Colonic mucosa (tissue), 4 donors: ENCODE results near the gene FXYD5. TPM values are rescaled to one million over a fixed set of nuclear protein-coding genes. Genes with fewer than 3 reads are reported as not detected.
"Not testable (repeated sequence)": the region's sequence is repeated elsewhere in the genome, so short reads cannot be mapped to it uniquely, and the experiment has no call there.

ENCODE experiments used
- DNase-seq: peaks from one replicate; pipeline ENCODE4 v3.0.0-alpha.2; 2020
- H3K27ac ChIP-seq: fragments of 200-600 bp; one replicate; pipeline ENCODE4 v1.8.0; 2021
- H3K27me3 ChIP-seq: fragments of 200-600 bp; one replicate; pipeline ENCODE4 v1.8.0; 2021
- H3K36me3 ChIP-seq: fragments of 200-600 bp; one replicate; pipeline ENCODE4 v1.8.0; 2021
- H3K4me1 ChIP-seq: fragments of 200-600 bp; one replicate; pipeline ENCODE4 v1.8.0; 2021; ENCODE audit warnings: mild to moderate bottlenecking
- H3K4me3 ChIP-seq: fragments of 200-600 bp; one replicate; pipeline ENCODE4 v1.8.0; 2021
- H3K9ac ChIP-seq, 2 donors: one replicate each; pipeline ENCODE4 v1.7.0; 2013; ENCODE audit warnings: control low read depth in 2 of 2, low read depth in 2 of 2, low read length in 2 of 2
- H3K9me3 ChIP-seq: fragments of 200-600 bp; one replicate; pipeline ENCODE4 v1.8.0; 2021
- intact Hi-C: fragments of 100-400 bp; cut with DNase I; formaldehyde crosslinking; loops from one replicate; pipeline ENCODE4 v1.14.1; 2022
- total RNA-seq, 2 donors: library from RNA; stranded (reverse); fragmentation: NEBNext Ultra II Directional in 1 of 2; extraction: Animal tissue kit (Norgen Biotek cat#: 25700) in 1 of 2; gene quantifications; one replicate each; pipeline ENCODE4 v1.2.1, GENCODE V29; 2021
- TF ChIP-seq, protein P1 (sequence below): fragments of 200-600 bp; IDR thresholded peaks from one replicate; pipeline ENCODE4 v1.8.0; 2022; ENCODE audit warnings: antibody characterized with exemption, mild to moderate bottlenecking
- donor health status: healthy.
- donor health status: DM: no; HTN: no; CAD: no.
- donor health status: DM: no; HTN: no; CAD: no.

The FXYD5 gene
- total RNA-seq, 2 donors from 2014 or later: 20.3 to 23.6 TPM

DNA sequence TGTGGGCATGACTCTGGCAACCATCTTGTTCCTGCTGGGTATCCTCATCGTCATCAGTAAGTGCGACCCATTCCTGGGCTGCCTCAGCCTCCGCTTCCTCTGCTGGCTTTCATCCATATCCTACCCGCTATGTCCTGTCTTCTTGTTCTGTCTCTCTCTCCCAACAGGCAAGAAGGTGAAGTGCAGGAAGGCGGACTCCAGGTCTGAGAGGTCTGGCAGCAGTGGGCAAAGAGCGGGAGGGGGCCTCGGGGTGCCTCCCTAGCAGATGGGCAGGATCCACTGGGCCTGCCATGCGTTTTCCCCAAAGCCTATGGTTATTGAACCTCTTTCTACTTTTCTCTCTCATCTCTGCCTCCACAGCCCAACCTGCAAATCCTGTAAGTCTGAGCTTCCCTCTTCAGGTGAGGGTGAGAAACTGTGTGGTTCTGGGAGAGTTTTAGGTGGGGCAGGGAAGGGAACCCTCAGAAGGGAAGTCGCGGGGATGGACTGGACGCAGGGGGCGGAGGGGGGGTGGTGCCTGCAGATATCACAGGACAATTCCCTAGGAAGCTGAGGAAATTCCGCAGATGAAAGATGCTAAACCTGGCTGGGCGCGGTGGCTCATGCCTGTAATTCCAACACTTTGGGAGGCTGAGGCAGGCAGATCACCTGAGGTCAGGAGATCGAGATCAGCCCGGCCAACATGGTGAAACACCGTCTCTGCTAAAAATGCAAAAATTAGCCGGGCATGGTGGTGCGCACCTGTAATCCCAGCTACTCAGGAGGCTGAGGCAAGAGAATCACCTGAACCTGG, 3.1 kb upstream of the FXYD5 start:
- TF ChIP-seq, protein P1, sequence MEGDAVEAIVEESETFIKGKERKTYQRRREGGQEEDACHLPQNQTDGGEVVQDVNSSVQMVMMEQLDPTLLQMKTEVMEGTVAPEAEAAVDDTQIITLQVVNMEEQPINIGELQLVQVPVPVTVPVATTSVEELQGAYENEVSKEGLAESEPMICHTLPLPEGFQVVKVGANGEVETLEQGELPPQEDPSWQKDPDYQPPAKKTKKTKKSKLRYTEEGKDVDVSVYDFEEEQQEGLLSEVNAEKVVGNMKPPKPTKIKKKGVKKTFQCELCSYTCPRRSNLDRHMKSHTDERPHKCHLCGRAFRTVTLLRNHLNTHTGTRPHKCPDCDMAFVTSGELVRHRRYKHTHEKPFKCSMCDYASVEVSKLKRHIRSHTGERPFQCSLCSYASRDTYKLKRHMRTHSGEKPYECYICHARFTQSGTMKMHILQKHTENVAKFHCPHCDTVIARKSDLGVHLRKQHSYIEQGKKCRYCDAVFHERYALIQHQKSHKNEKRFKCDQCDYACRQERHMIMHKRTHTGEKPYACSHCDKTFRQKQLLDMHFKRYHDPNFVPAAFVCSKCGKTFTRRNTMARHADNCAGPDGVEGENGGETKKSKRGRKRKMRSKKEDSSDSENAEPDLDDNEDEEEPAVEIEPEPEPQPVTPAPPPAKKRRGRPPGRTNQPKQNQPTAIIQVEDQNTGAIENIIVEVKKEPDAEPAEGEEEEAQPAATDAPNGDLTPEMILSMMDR: no peak
- intact Hi-C loops: no loop called here
- Histone ChIP-seq H3K9me3 (no peaks in the 10 kb centered on the region), H3K4me1 (no peaks in the 10 kb centered on the region), H3K27me3 (peaks cover 13% of the 10 kb centered on the region), H3K4me3 (no peak overlapping the region), H3K9ac (no peak overlapping the region), H3K36me3 (no peaks in the 10 kb centered on the region), H3K27ac (no peak overlapping the region)
- no peak for DNase-seq

GRCh38 chr19:35153129-35153522, 1.4 kb upstream of the FXYD5 start:
- H3K27ac ChIP-seq, H3K9ac ChIP-seq, DNase-seq, H3K4me3 ChIP-seq, H3K9me3 ChIP-seq, H3K36me3 ChIP-seq, intact Hi-C loops, H3K4me1 ChIP-seq: not testable (repeated sequence)
- peaks cover 13% of the 10 kb centered on the region for H3K27me3 ChIP-seq

DNA sequence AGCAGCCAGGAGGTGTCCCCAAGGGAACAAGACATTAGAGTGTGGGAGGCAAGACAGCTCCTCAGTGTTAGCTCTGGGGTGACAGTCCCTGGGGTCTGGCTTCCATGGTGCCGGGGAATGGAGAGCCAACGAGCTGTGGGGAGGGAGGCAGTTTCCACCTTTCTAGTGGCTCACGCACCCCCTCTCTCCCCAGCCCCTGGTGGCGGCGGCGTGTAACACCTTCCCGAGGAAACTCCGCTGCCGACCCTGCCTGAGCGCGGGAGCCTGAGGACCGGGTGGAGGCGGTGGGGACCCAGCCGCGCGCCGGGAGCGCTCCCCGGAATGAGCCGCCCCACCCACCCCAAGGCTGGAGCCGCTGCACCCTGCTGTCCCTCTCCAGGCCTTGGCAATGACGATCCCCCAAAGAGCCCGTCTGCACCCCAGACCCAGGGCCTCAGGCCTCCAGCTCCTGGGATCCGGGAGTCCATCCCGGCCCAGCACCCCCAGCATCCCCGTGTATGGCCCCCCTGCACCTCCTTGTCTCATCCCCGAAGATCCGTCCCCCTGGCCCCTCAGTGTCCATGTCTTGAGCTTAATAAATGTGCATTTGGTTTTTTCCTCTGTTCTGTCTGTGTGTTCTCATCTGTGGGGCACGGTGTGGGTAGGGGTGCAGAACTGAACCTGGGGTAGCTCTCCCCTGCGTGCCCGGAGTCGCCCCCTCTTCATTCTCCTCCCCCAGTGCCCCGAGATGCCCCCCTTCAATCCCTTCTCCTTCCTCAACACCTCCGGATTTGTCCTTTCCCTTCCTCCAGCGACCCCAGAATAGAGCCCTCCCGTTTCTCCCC, 622 bp upstream of the FXYD5 start:
- H3K36me3 ChIP-seq: no peaks in the 10 kb centered on the region
- H3K4me3 ChIP-seq: peak overlapping the region; percentile 57
- H3K9ac ChIP-seq: peak overlapping the region; percentile 48 to 67
- intact Hi-C loops: no loop called here
- peak; percentile 50 for DNase-seq
- no peaks in the 10 kb centered on the region for H3K4me1 ChIP-seq
- H3K9me3 ChIP-seq: no peaks in the 10 kb centered on the region
- TF ChIP-seq, protein P1: peak; percentile 39
- no peak overlapping the region for H3K27ac ChIP-seq
- H3K27me3 ChIP-seq: peaks cover 13% of the 10 kb centered on the region

- no peaks in the 10 kb centered on the region for H3K4me1 ChIP-seq
- DNase-seq: no peak
- peak overlapping the region; percentile 57 for H3K4me3 ChIP-seq
- no peaks in the 10 kb centered on the region for H3K36me3 ChIP-seq
- intact Hi-C loops: no loop called here
- TF ChIP-seq, protein P1: no peak
- peak overlapping the region; percentile 53 for H3K27ac ChIP-seq
- H3K9me3 ChIP-seq: no peaks in the 10 kb centered on the region
- H3K27me3 ChIP-seq: peaks cover 13% of the 10 kb centered on the region
- H3K9ac ChIP-seq: peak overlapping the region; percentile 48 to 74
Measured at GRCh38 chr19:35155441-35155840, 906 bp downstream of the FXYD5 start.

- Histone ChIP-seq H3K27ac (no peak overlapping the region), H3K9ac (peak overlapping the region in 1 of 2 donors; percentile 74)
- intact Hi-C loops: no loop called here
Measured at GRCh38 chr19:35155981-35156672, 1.6 kb downstream of the FXYD5 start.

More at GRCh38 chr19:35155981-35156672, 1.6 kb downstream of the FXYD5 start:
- H3K9me3 ChIP-seq: no peaks in the 10 kb centered on the region
- H3K36me3 ChIP-seq: no peaks in the 10 kb centered on the region
- TF ChIP-seq, protein P1: no peak
- no peak for DNase-seq
- H3K27me3 ChIP-seq: peaks cover 13% of the 10 kb centered on the region
- peak overlapping the region; percentile 57 for H3K4me3 ChIP-seq
- no peaks in the 10 kb centered on the region for H3K4me1 ChIP-seq
